ENCODE results near the gene FAM131C. TPM values are rescaled to one million over a fixed set of nuclear protein-coding genes. Genes with fewer than 3 reads are reported as not detected.

FAM131C gene
- total and polyA plus RNA-seq, 10 of the 15 experiments (the other 5 are each of a cell fraction or from before 2014, with no cell fraction given) = 0.03 TPM; not detected in 9

DNA sequence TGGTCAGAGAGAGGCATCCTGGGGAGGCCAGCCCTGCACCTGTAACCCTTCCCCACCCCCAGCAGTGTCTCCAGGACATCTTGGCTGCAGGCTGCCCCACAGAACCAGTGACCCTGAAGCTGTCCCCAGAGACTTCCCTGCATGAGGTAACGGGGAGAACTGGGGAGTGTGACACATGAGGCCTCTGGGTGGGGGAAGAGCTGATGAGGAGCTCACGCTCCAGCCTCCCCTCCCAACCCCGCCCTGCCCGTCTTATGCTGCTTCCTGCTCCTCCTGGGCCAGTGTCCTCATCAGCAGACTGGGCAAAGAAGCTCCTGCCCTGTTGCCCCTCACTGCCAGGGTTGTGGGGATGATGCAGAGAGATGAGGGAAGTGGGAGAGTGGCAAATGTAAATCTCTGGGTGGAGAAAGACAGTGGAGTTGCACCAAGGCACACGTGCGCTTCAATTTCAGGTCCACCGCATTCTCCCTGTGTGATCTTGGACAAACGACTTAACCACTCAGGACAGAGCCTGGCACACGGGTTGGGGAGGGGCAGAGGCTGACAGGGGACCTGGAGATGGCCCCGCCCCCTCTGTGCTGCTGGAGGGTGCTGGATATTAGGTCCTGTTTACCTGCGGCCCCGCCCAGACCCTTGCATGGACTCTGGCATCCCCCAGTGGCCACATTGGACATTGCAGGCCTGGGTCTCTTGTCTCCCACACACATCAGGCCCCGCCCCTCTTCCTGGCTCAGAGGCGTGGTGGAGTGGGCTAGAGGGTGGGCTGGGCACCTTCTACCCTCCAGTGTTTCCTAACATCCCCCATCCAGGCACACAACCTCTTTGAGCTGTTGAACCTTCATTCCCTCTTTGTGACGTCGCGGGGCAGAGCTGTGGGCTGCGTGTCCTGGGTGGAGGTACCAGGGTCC, 17.6 kb downstream of the FAM131C start (continued):
- TF ChIP-seq, protein P1, sequence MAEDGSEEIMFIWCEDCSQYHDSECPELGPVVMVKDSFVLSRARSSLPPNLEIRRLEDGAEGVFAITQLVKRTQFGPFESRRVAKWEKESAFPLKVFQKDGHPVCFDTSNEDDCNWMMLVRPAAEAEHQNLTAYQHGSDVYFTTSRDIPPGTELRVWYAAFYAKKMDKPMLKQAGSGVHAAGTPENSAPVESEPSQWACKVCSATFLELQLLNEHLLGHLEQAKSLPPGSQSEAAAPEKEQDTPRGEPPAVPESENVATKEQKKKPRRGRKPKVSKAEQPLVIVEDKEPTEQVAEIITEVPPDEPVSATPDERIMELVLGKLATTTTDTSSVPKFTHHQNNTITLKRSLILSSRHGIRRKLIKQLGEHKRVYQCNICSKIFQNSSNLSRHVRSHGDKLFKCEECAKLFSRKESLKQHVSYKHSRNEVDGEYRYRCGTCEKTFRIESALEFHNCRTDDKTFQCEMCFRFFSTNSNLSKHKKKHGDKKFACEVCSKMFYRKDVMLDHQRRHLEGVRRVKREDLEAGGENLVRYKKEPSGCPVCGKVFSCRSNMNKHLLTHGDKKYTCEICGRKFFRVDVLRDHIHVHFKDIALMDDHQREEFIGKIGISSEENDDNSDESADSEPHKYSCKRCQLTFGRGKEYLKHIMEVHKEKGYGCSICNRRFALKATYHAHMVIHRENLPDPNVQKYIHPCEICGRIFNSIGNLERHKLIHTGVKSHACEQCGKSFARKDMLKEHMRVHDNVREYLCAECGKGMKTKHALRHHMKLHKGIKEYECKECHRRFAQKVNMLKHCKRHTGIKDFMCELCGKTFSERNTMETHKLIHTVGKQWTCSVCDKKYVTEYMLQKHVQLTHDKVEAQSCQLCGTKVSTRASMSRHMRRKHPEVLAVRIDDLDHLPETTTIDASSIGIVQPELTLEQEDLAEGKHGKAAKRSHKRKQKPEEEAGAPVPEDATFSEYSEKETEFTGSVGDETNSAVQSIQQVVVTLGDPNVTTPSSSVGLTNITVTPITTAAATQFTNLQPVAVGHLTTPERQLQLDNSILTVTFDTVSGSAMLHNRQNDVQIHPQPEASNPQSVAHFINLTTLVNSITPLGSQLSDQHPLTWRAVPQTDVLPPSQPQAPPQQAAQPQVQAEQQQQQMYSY (CRISPR knock-in tag; IDR thresholded peaks at IDR 0.05) = no peak
- 0 out of 2 replicates have a peak, but pooled peaks have one; percentile 29 for TF ChIP-seq HDGF (IDR thresholded peaks at IDR 0.05)
- TF ChIP-seq PML (IDR thresholded peaks at IDR 0.05; ENCODE audit: low read length) = no peak
- peak; percentile 24; the same call in 1 of the 2 replicates for TF ChIP-seq HCFC1 (IDR thresholded peaks at IDR 0.05; ENCODE audit: low read length)
- TF ChIP-seq, protein P2, sequence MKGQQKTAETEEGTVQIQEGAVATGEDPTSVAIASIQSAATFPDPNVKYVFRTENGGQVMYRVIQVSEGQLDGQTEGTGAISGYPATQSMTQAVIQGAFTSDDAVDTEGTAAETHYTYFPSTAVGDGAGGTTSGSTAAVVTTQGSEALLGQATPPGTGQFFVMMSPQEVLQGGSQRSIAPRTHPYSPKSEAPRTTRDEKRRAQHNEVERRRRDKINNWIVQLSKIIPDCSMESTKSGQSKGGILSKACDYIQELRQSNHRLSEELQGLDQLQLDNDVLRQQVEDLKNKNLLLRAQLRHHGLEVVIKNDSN (IDR thresholded peaks at IDR 0.05; ENCODE audit: borderline replicate concordance, extremely low read length, insufficient read depth, low read depth, low read length) = no peak
- no peak for TF ChIP-seq KAT2A (conservative IDR thresholded peaks at IDR 0.05; ENCODE audit: control insufficient read depth, low read depth, low read length)
- TF ChIP-seq, protein P3, sequence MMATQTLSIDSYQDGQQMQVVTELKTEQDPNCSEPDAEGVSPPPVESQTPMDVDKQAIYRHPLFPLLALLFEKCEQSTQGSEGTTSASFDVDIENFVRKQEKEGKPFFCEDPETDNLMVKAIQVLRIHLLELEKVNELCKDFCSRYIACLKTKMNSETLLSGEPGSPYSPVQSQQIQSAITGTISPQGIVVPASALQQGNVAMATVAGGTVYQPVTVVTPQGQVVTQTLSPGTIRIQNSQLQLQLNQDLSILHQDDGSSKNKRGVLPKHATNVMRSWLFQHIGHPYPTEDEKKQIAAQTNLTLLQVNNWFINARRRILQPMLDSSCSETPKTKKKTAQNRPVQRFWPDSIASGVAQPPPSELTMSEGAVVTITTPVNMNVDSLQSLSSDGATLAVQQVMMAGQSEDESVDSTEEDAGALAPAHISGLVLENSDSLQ (IDR thresholded peaks at IDR 0.05) = no peak
- TF ChIP-seq MEF2A (IDR thresholded peaks at IDR 0.05; ENCODE audit: insufficient read depth, low read depth, low read length) = no peak
- TF ChIP-seq, protein P4, sequence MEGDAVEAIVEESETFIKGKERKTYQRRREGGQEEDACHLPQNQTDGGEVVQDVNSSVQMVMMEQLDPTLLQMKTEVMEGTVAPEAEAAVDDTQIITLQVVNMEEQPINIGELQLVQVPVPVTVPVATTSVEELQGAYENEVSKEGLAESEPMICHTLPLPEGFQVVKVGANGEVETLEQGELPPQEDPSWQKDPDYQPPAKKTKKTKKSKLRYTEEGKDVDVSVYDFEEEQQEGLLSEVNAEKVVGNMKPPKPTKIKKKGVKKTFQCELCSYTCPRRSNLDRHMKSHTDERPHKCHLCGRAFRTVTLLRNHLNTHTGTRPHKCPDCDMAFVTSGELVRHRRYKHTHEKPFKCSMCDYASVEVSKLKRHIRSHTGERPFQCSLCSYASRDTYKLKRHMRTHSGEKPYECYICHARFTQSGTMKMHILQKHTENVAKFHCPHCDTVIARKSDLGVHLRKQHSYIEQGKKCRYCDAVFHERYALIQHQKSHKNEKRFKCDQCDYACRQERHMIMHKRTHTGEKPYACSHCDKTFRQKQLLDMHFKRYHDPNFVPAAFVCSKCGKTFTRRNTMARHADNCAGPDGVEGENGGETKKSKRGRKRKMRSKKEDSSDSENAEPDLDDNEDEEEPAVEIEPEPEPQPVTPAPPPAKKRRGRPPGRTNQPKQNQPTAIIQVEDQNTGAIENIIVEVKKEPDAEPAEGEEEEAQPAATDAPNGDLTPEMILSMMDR (IDR thresholded peaks at IDR 0.05 in 2 of 3, conservative IDR thresholded peaks at IDR 0.05 in 1 of 3; ENCODE audit: control insufficient read depth in 2 of 3, extremely low read depth in 1 of 3, insufficient read depth in 1 of 3, low read depth in 3 of 3, low read length in 3 of 3) = peak; percentile 97 to 100 (median 98)
- TF ChIP-seq RUNX3 (IDR thresholded peaks at IDR 0.05; ENCODE audit: low read length) = 0 out of 2 replicates have a peak, but pooled peaks have one; percentile 21
- no peak for TF ChIP-seq MXI1 (IDR thresholded peaks at IDR 0.05; ENCODE audit: low read depth, low read length)
- TF ChIP-seq RELA (IDR thresholded peaks at IDR 0.05; ENCODE audit: borderline replicate concordance, partially characterized antibody) = no peak
- peak; percentile 67; the same call in 1 of the 2 replicates for TF ChIP-seq SMARCA5 (IDR thresholded peaks at IDR 0.05)
- TF ChIP-seq, protein P5, sequence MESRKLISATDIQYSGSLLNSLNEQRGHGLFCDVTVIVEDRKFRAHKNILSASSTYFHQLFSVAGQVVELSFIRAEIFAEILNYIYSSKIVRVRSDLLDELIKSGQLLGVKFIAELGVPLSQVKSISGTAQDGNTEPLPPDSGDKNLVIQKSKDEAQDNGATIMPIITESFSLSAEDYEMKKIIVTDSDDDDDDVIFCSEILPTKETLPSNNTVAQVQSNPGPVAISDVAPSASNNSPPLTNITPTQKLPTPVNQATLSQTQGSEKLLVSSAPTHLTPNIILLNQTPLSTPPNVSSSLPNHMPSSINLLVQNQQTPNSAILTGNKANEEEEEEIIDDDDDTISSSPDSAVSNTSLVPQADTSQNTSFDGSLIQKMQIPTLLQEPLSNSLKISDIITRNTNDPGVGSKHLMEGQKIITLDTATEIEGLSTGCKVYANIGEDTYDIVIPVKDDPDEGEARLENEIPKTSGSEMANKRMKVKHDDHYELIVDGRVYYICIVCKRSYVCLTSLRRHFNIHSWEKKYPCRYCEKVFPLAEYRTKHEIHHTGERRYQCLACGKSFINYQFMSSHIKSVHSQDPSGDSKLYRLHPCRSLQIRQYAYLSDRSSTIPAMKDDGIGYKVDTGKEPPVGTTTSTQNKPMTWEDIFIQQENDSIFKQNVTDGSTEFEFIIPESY (IDR thresholded peaks at IDR 0.05) = no peak
- TF ChIP-seq POU2F2 (IDR thresholded peaks at IDR 0.05; ENCODE audit: borderline replicate concordance, low read depth, low read length) = 0 out of 3 replicates have a peak, but pooled peaks have one; percentile 49

Measured in GM12878 (cell line).